ENCODE results near the gene RB1. TPM values are rescaled to one million over a fixed set of nuclear protein-coding genes. Genes with fewer than 3 reads are reported as not detected.
A peak's percentile ranks its signal among the peaks of the same experiment; 100 is the strongest.

Gene RB1
- total RNA-seq, 3 donors from 2014 or later (not counting 1 experiment from before 2014, with no cell fraction given): 25.5 to 28.3 (median 26.9) TPM

GRCh38 chr13:48263196-48263595 lies 40.4 kb upstream of the RB1 start:
- H3K27ac ChIP-seq (ENCODE audit: low read length): no peak overlapping the region
- ATAC-seq (no peak), DNase-seq (no peak)
- H3K4me3 Mint-ChIP-seq: no peak overlapping the region
- H3K27ac Mint-ChIP-seq: peak overlapping the region in 1 of 2 donors; percentile 42
- no peaks in the 10 kb centered on the region for H3K9me3 ChIP-seq (ENCODE audit: control insufficient read depth, insufficient read depth, low read length)
- TF ChIP-seq CTCF (IDR thresholded peaks at IDR 0.05): no peak
- peaks cover 35% of the 10 kb centered on the region for H3K36me3 Mint-ChIP-seq
- H3K9me3 Mint-ChIP-seq: no peaks in the 10 kb centered on the region
- peaks cover 8% of the 10 kb centered on the region for H3K4me1 ChIP-seq (ENCODE audit: control insufficient read depth, insufficient read depth, low read length)
- no peaks in the 10 kb centered on the region for H3K27me3 ChIP-seq (ENCODE audit: control insufficient read depth, insufficient read depth, low read length)
- no peaks in the 10 kb centered on the region for H3K27me3 Mint-ChIP-seq (ENCODE audit: low read depth in 2 of 2)
- H3K4me3 ChIP-seq (ENCODE audit: low read length): no peak overlapping the region
- H3K36me3 ChIP-seq (ENCODE audit: control insufficient read depth, insufficient read depth, low read length): peaks cover 54% of the 10 kb centered on the region
- H3K4me1 Mint-ChIP-seq: peaks cover 36 to 44% of the 10 kb centered on the region in 2 donors
- intact Hi-C loops (cut with micrococcal nuclease): no loop called here
- 89% methylated on average over 1 of the region's 1 CpG for WGBS (ENCODE audit: insufficient coverage)

- ATAC-seq: no peak
- intact Hi-C loops (cut with micrococcal nuclease): no loop called here
- no peak overlapping the region for H3K4me3 Mint-ChIP-seq
- Histone ChIP-seq H3K4me1 (ENCODE audit: control insufficient read depth, insufficient read depth, low read length) (peaks cover 8% of the 10 kb centered on the region), H3K9me3 (ENCODE audit: control insufficient read depth, insufficient read depth, low read length) (no peaks in the 10 kb centered on the region), H3K27me3 (ENCODE audit: control insufficient read depth, insufficient read depth, low read length) (no peaks in the 10 kb centered on the region), H3K27ac (ENCODE audit: low read length) (no peak overlapping the region), H3K4me3 (ENCODE audit: low read length) (no peak overlapping the region), H3K36me3 (ENCODE audit: control insufficient read depth, insufficient read depth, low read length) (peaks cover 46% of the 10 kb centered on the region)
- peak overlapping the region; percentile 42 to 62 for H3K27ac Mint-ChIP-seq
- no peak for DNase-seq
- H3K36me3 Mint-ChIP-seq: peaks cover 31% of the 10 kb centered on the region
- TF ChIP-seq CTCF (IDR thresholded peaks at IDR 0.05): no peak
- no peaks in the 10 kb centered on the region for H3K27me3 Mint-ChIP-seq (ENCODE audit: low read depth in 2 of 2)
- H3K9me3 Mint-ChIP-seq: no peaks in the 10 kb centered on the region
- 100% methylated on average over 2 of the region's 2 CpGs for WGBS (ENCODE audit: insufficient coverage)
- peaks cover 35 to 44% of the 10 kb centered on the region in 2 donors for H3K4me1 Mint-ChIP-seq
Observed at GRCh38 chr13:48264058-48264457, 39.5 kb upstream of the RB1 start.

GRCh38 chr13:48265217-48265815 lies 38.2 kb upstream of the RB1 start:
- Mint-ChIP-seq H3K27ac (peak overlapping the region; percentile 62 to 90), H3K4me3 (peak overlapping the region; percentile 52), H3K9me3 (no peaks in the 10 kb centered on the region), H3K27me3 (ENCODE audit: low read depth in 2 of 2) (no peaks in the 10 kb centered on the region), H3K36me3 (peaks cover 19% of the 10 kb centered on the region), H3K4me1 (peaks cover 39 to 44% of the 10 kb centered on the region in 2 donors)
- Histone ChIP-seq H3K36me3 (ENCODE audit: control insufficient read depth, insufficient read depth, low read length) (peaks cover 40% of the 10 kb centered on the region), H3K4me1 (ENCODE audit: control insufficient read depth, insufficient read depth, low read length) (peaks cover 8% of the 10 kb centered on the region), H3K27ac (ENCODE audit: low read length) (peak overlapping the region; percentile 54), H3K4me3 (ENCODE audit: low read length) (no peak overlapping the region), H3K9me3 (ENCODE audit: control insufficient read depth, insufficient read depth, low read length) (no peaks in the 10 kb centered on the region), H3K27me3 (ENCODE audit: control insufficient read depth, insufficient read depth, low read length) (no peaks in the 10 kb centered on the region)
- intact Hi-C loops (cut with micrococcal nuclease): no loop called here
- DNase-seq: peak in 1 of 2 donors; percentile 26
- TF ChIP-seq CTCF (IDR thresholded peaks at IDR 0.05): no peak
- WGBS (ENCODE audit: insufficient coverage): 18% methylated on average over 8 of the region's 8 CpGs
- peak; percentile 50 to 86 (median 79) for ATAC-seq

- peaks cover 10% of the 10 kb centered on the region for H3K36me3 Mint-ChIP-seq
- H3K27me3 ChIP-seq (ENCODE audit: control insufficient read depth, insufficient read depth, low read length): no peaks in the 10 kb centered on the region
- no peak for TF ChIP-seq CTCF (IDR thresholded peaks at IDR 0.05)
- no peak overlapping the region for H3K4me3 Mint-ChIP-seq
- no peaks in the 10 kb centered on the region for H3K9me3 ChIP-seq (ENCODE audit: control insufficient read depth, insufficient read depth, low read length)
- peaks cover 8% of the 10 kb centered on the region for H3K4me1 ChIP-seq (ENCODE audit: control insufficient read depth, insufficient read depth, low read length)
- no peaks in the 10 kb centered on the region for H3K9me3 Mint-ChIP-seq
- peak overlapping the region; percentile 54 for H3K27ac ChIP-seq (ENCODE audit: low read length)
- DNase-seq (no peak), ATAC-seq (no peak)
- H3K36me3 ChIP-seq (ENCODE audit: control insufficient read depth, insufficient read depth, low read length): peaks cover 32% of the 10 kb centered on the region
- H3K27ac Mint-ChIP-seq: peak overlapping the region; percentile 62 to 90
- H3K4me1 Mint-ChIP-seq: peaks cover 34 to 36% of the 10 kb centered on the region in 2 donors
- no peak overlapping the region for H3K4me3 ChIP-seq (ENCODE audit: low read length)
- H3K27me3 Mint-ChIP-seq (ENCODE audit: low read depth in 2 of 2): no peaks in the 10 kb centered on the region
- intact Hi-C loops (cut with micrococcal nuclease): no loop called here
Observed at GRCh38 chr13:48266150-48266549, 37.4 kb upstream of the RB1 start.

All from natural killer cell (primary cell).